ENCODE measurements around the gene SLC25A18. TPM values are rescaled to one million over a fixed set of nuclear protein-coding genes. Genes with fewer than 3 reads are reported as not detected.

The SLC25A18 gene
- total and polyA plus RNA-seq, 10 of the 15 experiments (the other 5 are each of a cell fraction or from before 2014, with no cell fraction given), result 0.03 to 0.09 TPM; not detected in 8

GRCh38 chr22:17638182-17638431, 74.8 kb downstream of the SLC25A18 start (continued):
- TF ChIP-seq, protein P1, sequence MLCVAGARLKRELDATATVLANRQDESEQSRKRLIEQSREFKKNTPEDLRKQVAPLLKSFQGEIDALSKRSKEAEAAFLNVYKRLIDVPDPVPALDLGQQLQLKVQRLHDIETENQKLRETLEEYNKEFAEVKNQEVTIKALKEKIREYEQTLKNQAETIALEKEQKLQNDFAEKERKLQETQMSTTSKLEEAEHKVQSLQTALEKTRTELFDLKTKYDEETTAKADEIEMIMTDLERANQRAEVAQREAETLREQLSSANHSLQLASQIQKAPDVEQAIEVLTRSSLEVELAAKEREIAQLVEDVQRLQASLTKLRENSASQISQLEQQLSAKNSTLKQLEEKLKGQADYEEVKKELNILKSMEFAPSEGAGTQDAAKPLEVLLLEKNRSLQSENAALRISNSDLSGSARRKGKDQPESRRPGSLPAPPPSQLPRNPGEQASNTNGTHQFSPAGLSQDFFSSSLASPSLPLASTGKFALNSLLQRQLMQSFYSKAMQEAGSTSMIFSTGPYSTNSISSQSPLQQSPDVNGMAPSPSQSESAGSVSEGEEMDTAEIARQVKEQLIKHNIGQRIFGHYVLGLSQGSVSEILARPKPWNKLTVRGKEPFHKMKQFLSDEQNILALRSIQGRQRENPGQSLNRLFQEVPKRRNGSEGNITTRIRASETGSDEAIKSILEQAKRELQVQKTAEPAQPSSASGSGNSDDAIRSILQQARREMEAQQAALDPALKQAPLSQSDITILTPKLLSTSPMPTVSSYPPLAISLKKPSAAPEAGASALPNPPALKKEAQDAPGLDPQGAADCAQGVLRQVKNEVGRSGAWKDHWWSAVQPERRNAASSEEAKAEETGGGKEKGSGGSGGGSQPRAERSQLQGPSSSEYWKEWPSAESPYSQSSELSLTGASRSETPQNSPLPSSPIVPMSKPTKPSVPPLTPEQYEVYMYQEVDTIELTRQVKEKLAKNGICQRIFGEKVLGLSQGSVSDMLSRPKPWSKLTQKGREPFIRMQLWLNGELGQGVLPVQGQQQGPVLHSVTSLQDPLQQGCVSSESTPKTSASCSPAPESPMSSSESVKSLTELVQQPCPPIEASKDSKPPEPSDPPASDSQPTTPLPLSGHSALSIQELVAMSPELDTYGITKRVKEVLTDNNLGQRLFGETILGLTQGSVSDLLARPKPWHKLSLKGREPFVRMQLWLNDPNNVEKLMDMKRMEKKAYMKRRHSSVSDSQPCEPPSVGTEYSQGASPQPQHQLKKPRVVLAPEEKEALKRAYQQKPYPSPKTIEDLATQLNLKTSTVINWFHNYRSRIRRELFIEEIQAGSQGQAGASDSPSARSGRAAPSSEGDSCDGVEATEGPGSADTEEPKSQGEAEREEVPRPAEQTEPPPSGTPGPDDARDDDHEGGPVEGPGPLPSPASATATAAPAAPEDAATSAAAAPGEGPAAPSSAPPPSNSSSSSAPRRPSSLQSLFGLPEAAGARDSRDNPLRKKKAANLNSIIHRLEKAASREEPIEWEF (IDR thresholded peaks at IDR 0.05; ENCODE audit: insufficient replicate concordance, low read depth, low read length), result no peak
- 0 out of 2 replicates have a peak, but pooled peaks have one; percentile 7 for TF ChIP-seq IRF4 (IDR thresholded peaks at IDR 0.05; ENCODE audit: low read depth, low read length)

DNA sequence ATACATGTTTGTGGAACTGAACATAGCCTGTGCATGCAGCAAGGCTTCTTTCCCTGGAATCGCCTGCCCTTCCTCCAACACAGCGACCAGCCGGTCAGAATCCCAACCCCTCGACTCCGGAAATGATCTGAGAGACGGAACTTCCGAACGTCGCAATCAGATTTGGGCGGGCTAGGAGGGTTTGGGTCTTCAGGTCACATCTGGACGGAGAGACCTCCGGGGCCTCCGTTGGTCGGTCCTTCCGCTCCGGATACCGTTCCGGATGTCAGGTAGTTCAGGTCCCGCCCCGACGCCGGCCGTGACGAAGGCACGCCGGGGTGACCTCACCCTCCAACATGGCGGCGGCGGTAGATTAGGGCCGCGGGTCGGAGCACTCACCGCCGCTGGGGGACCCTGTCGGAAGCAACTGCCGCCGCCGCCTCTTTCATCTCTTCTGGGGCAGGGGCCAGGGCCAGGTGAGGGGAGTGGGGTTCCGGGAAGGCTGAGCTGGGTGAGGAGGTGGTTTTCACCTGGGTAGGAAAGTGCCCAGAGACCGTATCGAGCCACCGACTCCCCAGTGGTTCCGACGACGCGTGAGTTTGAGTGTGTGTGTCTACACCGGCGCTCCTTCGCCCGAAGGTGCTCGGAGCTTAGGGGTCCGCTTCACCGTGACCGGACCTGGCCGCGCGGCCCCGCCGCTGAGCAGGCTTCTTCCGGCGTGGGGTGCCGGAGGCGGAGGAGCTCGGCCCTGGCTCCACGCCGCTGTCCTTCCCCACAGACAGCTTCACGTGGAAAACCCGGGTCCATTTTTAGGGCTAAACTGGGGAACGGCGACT, 75.3 kb downstream of the SLC25A18 start, which contains the start of gene BCL2L13:
TSS of gene BCL2L13 (plus strand) at position 326 of the 815 bp plus-strand sequence. CDS start 16,955 bp downstream, outside the sequence.
- Histone ChIP-seq H3K36me3 (ENCODE audit: control insufficient read depth in 2 of 2, insufficient read depth in 2 of 2, low read length in 1 of 2) (no peaks in the 10 kb centered on the region), H3K27me3 (replicated peaks in 1 of 2; ENCODE audit: control insufficient read depth in 2 of 2, insufficient read depth in 2 of 2, low read length in 1 of 2) (no peaks in the 10 kb centered on the region), H2AFZ (ENCODE audit: control insufficient read depth, low read depth, low read length) (peak within 1 kb of the TSS; percentile 86), H3K79me2 (ENCODE audit: control insufficient read depth, insufficient read depth, low read length) (peaks cover 19% of the 10 kb centered on the region), H3K4me3 (peak within 1 kb of the TSS; percentile 92), H4K20me1 (ENCODE audit: control insufficient read depth, insufficient read depth) (no peaks in the 10 kb centered on the region), H3K9ac (ENCODE audit: control insufficient read depth, insufficient read depth, low read length) (peak within 1 kb of the TSS; percentile 93), H3K4me1 (ENCODE audit: control insufficient read depth, insufficient read depth, low read length) (peaks cover 8% of the 10 kb centered on the region), H3K27ac (ENCODE audit: control insufficient read depth, insufficient read depth) (peak within 1 kb of the TSS; percentile 86), H3K9me3 (replicated peaks; ENCODE audit: control insufficient read depth, insufficient read depth, low read length) (no peaks in the 10 kb centered on the region), H3K4me2 (ENCODE audit: control insufficient read depth, insufficient read depth) (peak within 1 kb of the TSS; percentile 86)
- intact Hi-C loops (cut with micrococcal nuclease; ENCODE audit: unreplicated experiment), result loop anchor here (10.0 kb wide), 1 partner anchor 66 kb away; no protein-coding TSS in a partner anchor
- RAD21 ChIA-PET (ENCODE audit: unreplicated experiment), result interaction anchor here (0.7 to 1.8 kb wide), 3 partner anchors 69 to 103 kb away, joined by 4 to 7 read pairs (median 5); no protein-coding TSS in a partner anchor
- peak; percentile 97 for ATAC-seq
- BruUV-seq (replicated peaks), result TSS peak; percentile 84
- FAIRE-seq, result peak; percentile 76
- SMC1A ChIA-PET (ENCODE audit: uncharacterized antibody, unreplicated experiment), result interaction anchor here (1.0 to 1.3 kb wide), 4 partner anchors 44 to 104 kb away, joined by 3 to 5 read pairs (median 3); no protein-coding TSS in a partner anchor
- CTCF ChIA-PET, result interaction anchor here (0.8 to 1.7 kb wide), 8 partner anchors 10 to 466 kb away, joined by 3 to 5 read pairs (median 4); no protein-coding TSS in a partner anchor
- WGBS (ENCODE audit: insufficient coverage, insufficient replicate concordance, low lambda C conversion rate, missing lambda C conversion rate), result under 1% methylated on average over 70 of the region's 70 CpGs
- POLR2A ChIA-PET, result interaction anchor here (0.5 to 1.4 kb wide), 4 partner anchors 17 to 104 kb away, joined by 3 to 4 read pairs (median 3); no protein-coding TSS in a partner anchor
- in situ Hi-C loops (cut with MboI), result loop anchor here (25.0 kb wide), 1 partner anchor 1799 kb away; the partner anchor contains the start of genes C22orf39, HIRA and MRPL40
- DNase-seq (ENCODE audit: low read depth, low spot score), result peak; percentile 57
- TF ChIP-seq, protein P2, sequence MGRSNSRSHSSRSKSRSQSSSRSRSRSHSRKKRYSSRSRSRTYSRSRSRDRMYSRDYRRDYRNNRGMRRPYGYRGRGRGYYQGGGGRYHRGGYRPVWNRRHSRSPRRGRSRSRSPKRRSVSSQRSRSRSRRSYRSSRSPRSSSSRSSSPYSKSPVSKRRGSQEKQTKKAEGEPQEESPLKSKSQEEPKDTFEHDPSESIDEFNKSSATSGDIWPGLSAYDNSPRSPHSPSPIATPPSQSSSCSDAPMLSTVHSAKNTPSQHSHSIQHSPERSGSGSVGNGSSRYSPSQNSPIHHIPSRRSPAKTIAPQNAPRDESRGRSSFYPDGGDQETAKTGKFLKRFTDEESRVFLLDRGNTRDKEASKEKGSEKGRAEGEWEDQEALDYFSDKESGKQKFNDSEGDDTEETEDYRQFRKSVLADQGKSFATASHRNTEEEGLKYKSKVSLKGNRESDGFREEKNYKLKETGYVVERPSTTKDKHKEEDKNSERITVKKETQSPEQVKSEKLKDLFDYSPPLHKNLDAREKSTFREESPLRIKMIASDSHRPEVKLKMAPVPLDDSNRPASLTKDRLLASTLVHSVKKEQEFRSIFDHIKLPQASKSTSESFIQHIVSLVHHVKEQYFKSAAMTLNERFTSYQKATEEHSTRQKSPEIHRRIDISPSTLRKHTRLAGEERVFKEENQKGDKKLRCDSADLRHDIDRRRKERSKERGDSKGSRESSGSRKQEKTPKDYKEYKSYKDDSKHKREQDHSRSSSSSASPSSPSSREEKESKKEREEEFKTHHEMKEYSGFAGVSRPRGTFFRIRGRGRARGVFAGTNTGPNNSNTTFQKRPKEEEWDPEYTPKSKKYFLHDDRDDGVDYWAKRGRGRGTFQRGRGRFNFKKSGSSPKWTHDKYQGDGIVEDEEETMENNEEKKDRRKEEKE (IDR thresholded peaks at IDR 0.05), result no peak
- TF ChIP-seq POLR2AphosphoS2 (IDR thresholded peaks at IDR 0.05; ENCODE audit: low read depth, low read length) (peak; percentile 98), PML (IDR thresholded peaks at IDR 0.05; ENCODE audit: low read length) (peak; percentile 98), CHD2 (IDR thresholded peaks at IDR 0.05; ENCODE audit: borderline replicate concordance, low read depth, low read length) (0 out of 2 replicates have a peak, but pooled peaks have one; percentile 15), HCFC1 (IDR thresholded peaks at IDR 0.05; ENCODE audit: low read length) (peak; percentile 53), JUNB (IDR thresholded peaks at IDR 0.05) (peak; percentile 31; the same call in 1 of the 2 replicates), SIN3A (IDR thresholded peaks at IDR 0.05; ENCODE audit: low read depth, low read length) (peak; percentile 34; the same call in 1 of the 2 replicates)
- TF ChIP-seq, protein P3, sequence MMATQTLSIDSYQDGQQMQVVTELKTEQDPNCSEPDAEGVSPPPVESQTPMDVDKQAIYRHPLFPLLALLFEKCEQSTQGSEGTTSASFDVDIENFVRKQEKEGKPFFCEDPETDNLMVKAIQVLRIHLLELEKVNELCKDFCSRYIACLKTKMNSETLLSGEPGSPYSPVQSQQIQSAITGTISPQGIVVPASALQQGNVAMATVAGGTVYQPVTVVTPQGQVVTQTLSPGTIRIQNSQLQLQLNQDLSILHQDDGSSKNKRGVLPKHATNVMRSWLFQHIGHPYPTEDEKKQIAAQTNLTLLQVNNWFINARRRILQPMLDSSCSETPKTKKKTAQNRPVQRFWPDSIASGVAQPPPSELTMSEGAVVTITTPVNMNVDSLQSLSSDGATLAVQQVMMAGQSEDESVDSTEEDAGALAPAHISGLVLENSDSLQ (IDR thresholded peaks at IDR 0.05), result peak; percentile 32; the same call in 1 of the 2 replicates
